ENCODE results near the gene USP19.

DNA sequence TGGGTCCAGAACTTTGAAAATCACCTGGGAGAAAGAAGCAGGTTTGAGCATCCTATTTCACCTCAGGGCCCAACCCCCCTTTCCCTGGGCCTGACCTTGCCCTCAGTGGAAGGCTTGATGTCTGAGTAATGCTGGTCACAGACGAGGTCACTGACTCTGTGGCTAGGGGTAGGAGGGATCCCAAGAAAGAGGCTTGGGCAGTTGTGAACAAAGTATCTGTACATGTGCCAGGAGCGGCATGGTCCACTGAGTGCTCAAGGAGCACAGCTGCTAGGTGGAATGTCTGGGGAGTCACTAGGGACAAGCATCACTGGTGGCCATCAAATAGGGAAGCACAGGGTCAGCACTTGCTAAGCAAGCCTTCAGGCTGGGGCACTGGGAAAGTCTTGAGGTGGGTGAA is 38.2 kb upstream of the USP19 start:
- TF ChIP-seq, protein P1, sequence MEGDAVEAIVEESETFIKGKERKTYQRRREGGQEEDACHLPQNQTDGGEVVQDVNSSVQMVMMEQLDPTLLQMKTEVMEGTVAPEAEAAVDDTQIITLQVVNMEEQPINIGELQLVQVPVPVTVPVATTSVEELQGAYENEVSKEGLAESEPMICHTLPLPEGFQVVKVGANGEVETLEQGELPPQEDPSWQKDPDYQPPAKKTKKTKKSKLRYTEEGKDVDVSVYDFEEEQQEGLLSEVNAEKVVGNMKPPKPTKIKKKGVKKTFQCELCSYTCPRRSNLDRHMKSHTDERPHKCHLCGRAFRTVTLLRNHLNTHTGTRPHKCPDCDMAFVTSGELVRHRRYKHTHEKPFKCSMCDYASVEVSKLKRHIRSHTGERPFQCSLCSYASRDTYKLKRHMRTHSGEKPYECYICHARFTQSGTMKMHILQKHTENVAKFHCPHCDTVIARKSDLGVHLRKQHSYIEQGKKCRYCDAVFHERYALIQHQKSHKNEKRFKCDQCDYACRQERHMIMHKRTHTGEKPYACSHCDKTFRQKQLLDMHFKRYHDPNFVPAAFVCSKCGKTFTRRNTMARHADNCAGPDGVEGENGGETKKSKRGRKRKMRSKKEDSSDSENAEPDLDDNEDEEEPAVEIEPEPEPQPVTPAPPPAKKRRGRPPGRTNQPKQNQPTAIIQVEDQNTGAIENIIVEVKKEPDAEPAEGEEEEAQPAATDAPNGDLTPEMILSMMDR (IDR thresholded peaks at IDR 0.05), result no peak
- no peak for TF ChIP-seq POLR2A (IDR thresholded peaks at IDR 0.05)
